Fibroblast of mammary gland (primary cell): ENCODE data around the gene DOCK1.

ENCODE experiments used
- DNase-seq: peaks from one replicate; pipeline ENCODE4 v3.0.0-alpha.2; 2010; ENCODE audit warnings: low read depth
- H3K4me3 ChIP-seq: 2 replicates; pipeline ENCODE4 v1.5.1; 2011; ENCODE audit warnings: low read depth, mild to moderate bottlenecking, low read length, moderate library complexity; ENCODE audit not compliant: control insufficient read depth
- CTCF ChIP-seq: conservative IDR thresholded peaks from 2 replicates; pipeline ENCODE4 v1.5.1; 2011; ENCODE audit warnings: low read depth, low read length, inconsistent platforms; ENCODE audit not compliant: control insufficient read depth, insufficient read depth

Gene DOCK1

GRCh38 chr10:127151541-127151940 lies 246.3 kb downstream of the DOCK1 start:
- peak; percentile 56 for DNase-seq

GRCh38 chr10:127151981-127152699 lies 246.9 kb downstream of the DOCK1 start:
- no peak for TF ChIP-seq CTCF
- H3K4me3 ChIP-seq = no peak overlapping the region
- peak; percentile 66 for DNase-seq

More at GRCh38 chr10:127151541-127151940, 246.3 kb downstream of the DOCK1 start:
- H3K4me3 ChIP-seq = no peak overlapping the region
- no peak for TF ChIP-seq CTCF

DNA sequence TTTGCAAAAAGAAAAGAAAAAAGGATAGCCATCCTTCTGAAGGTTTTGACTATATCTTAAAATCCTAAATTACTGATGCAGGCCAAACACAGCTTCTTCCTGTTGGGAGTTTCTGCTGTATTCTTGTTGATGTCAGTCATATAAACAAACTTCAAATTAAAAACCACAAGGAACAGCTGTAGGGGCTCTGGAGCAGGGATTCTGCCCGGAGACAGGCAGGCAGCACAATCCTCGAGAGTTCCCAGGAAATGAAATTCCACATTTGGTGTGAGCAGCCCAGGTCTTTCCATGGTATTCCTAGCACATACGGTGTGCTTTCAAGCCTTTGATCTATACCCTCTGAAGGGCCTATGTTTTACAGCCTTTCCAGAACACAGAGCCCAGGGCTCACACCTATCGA lies 248.0 kb downstream of the DOCK1 start:
- no peak for TF ChIP-seq CTCF
- peak; percentile 33 for DNase-seq
- H3K4me3 ChIP-seq = no peak overlapping the region

DNA sequence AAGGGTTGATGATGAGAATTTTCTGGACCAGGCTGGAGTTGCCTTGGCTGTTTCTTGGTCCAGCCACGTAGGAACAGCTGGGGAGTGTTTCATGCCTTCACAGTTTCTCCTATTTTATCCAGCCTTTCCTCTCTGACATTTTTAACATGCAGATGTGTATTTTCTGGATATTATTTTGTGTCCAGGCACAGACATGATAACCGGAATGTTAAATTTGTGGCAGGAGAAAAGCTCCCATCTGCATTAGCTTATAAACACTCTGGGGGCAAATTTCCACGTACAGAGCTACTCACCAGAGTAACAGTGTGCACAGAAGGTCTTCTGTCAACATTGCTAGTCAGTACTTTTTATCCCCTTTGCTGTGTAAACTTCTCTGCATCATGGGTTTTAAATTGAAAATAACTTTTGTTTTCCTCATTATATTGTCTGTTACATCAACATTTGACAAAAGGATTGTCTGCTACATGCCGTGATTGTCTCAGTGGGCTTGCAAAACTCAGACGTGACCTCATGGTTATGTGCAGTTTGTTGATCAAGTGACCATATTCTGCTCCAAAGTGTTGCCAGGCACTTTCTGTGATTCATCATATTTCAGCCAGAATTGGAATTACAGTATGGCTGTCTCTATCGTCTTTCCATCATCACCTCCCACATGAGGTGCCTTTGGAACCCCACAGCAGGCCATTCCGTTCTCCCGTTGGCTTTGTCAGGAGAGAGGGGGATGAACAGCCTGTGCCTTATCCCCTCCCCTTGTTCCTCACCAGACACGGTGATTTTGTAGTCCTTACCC lies 249.8 kb downstream of the DOCK1 start:
- DNase-seq = peak; percentile 86
- no peak for TF ChIP-seq CTCF
- H3K4me3 ChIP-seq = no peak overlapping the region

GRCh38 chr10:127157089-127157488 lies 251.9 kb downstream of the DOCK1 start:
- TF ChIP-seq CTCF = no peak
- H3K4me3 ChIP-seq = no peak overlapping the region
- DNase-seq = no peak

- H3K4me3 ChIP-seq = no peak overlapping the region
- DNase-seq = peak; percentile 39
- TF ChIP-seq CTCF = no peak
These were observed 252.4 kb downstream of the DOCK1 start for GRCh38 chr10:127157506-127158200.
